H9 (cell line): ENCODE measurements around the gene CYBA. TPM values are rescaled to one million over a fixed set of nuclear protein-coding genes. Genes with fewer than 3 reads are reported as not detected.

Source experiments
- DNase-seq: peaks from one replicate; pipeline ENCODE4 v3.0.0-alpha.2; 2017
- H2AFZ ChIP-seq: one replicate; pipeline ENCODE4 v1.6.1; 2013; ENCODE audit warnings: mild to moderate bottlenecking, low read length, control low read depth, moderate library complexity
- H2AK5ac ChIP-seq: 2 replicates; pipeline ENCODE4 v1.6.1; 2013; ENCODE audit warnings: low read length, control low read depth, mixed read lengths; ENCODE audit not compliant: insufficient read length
- H2BK120ac ChIP-seq: one replicate; pipeline ENCODE4 v1.6.1; 2013; ENCODE audit warnings: low read depth, mild to moderate bottlenecking, low read length, control low read depth, inconsistent platforms; ENCODE audit not compliant: poor library complexity, severe bottlenecking
- H2BK12ac ChIP-seq: 2 replicates; pipeline ENCODE4 v1.6.1; 2013; ENCODE audit warnings: low read length, control low read depth, mixed read lengths, low read depth; ENCODE audit not compliant: insufficient read length
- H2BK15ac ChIP-seq: 2 replicates; pipeline ENCODE4 v1.6.1; 2013; ENCODE audit warnings: low read depth, low read length, control low read depth
- H2BK20ac ChIP-seq: one replicate; pipeline ENCODE4 v1.6.1; 2013; ENCODE audit warnings: low read depth, mild to moderate bottlenecking, low read length, control low read depth, inconsistent platforms; ENCODE audit not compliant: poor library complexity, severe bottlenecking
- H2BK5ac ChIP-seq: 2 replicates; pipeline ENCODE4 v1.6.1; 2013; ENCODE audit warnings: low read length, control low read depth, mixed read lengths; ENCODE audit not compliant: insufficient read length
- H3K14ac ChIP-seq: 2 replicates; pipeline ENCODE4 v1.6.1; 2013; ENCODE audit warnings: low read length, control low read depth; ENCODE audit not compliant: insufficient read depth
- H3K18ac ChIP-seq: 2 replicates; pipeline ENCODE4 v1.6.1; 2013; ENCODE audit warnings: low read depth, mild to moderate bottlenecking, mixed read lengths, low read length, control low read depth; ENCODE audit not compliant: insufficient read length
- H3K23ac ChIP-seq: 2 replicates; pipeline ENCODE4 v1.6.1; 2013; ENCODE audit warnings: low read length, control low read depth, mixed read lengths, low read depth; ENCODE audit not compliant: insufficient read length
- H3K23me2 ChIP-seq: 2 replicates; pipeline ENCODE4 v1.6.1; 2013; ENCODE audit warnings: low read depth, mild to moderate bottlenecking, mixed read lengths, low read length, control low read depth; ENCODE audit not compliant: insufficient read length, poor library complexity, severe bottlenecking
- H3K27ac ChIP-seq: 2 replicates; pipeline ENCODE4 v1.5.1; 2013; ENCODE audit warnings: low read length, control low read depth, mixed read lengths, low read depth; ENCODE audit not compliant: insufficient read length
- H3K27me3 ChIP-seq: 2 replicates; pipeline ENCODE4 v1.6.1; 2013; ENCODE audit warnings: low read length, control low read depth, inconsistent platforms; ENCODE audit not compliant: insufficient read depth
- H3K4ac ChIP-seq: 2 replicates; pipeline ENCODE4 v1.6.1; 2013; ENCODE audit warnings: low read depth, mild to moderate bottlenecking, control low read depth, inconsistent platforms, low read length, moderate library complexity
- H3K4me1 ChIP-seq: 2 replicates; pipeline ENCODE4 v1.6.1; 2013; ENCODE audit warnings: low read length, control low read depth, inconsistent platforms; ENCODE audit not compliant: insufficient read depth
- H3K4me2 ChIP-seq: 2 replicates; pipeline ENCODE4 v1.6.1; 2013; ENCODE audit warnings: low read length, control low read depth, mixed read lengths; ENCODE audit not compliant: insufficient read length, insufficient read depth
- H3K56ac ChIP-seq: 2 replicates; pipeline ENCODE4 v1.6.1; 2013; ENCODE audit warnings: low read depth, mild to moderate bottlenecking, mixed read lengths, low read length, control low read depth; ENCODE audit not compliant: insufficient read length
- H3K79me1 ChIP-seq: 2 replicates; pipeline ENCODE4 v1.6.1; 2013; ENCODE audit warnings: low read depth, mild to moderate bottlenecking, moderate library complexity, low read length, control low read depth, inconsistent platforms; ENCODE audit not compliant: insufficient read depth, poor library complexity, severe bottlenecking
- H3K79me2 ChIP-seq: 2 replicates; pipeline ENCODE4 v1.6.1; 2013; ENCODE audit warnings: low read length, control low read depth, inconsistent platforms; ENCODE audit not compliant: insufficient read depth
- H3K9ac ChIP-seq: 2 replicates; pipeline ENCODE4 v1.6.1; 2013; ENCODE audit warnings: low read length, control low read depth, mixed read lengths; ENCODE audit not compliant: insufficient read length; ENCODE audit errors: extremely low read depth
- H3K9me3 ChIP-seq: one replicate; pipeline ENCODE4 v1.6.1; 2013; ENCODE audit warnings: low read depth, low read length, inconsistent platforms; ENCODE audit not compliant: control insufficient read depth
- H3T11ph ChIP-seq: one replicate; pipeline ENCODE4 v1.6.1; 2013; ENCODE audit warnings: mild to moderate bottlenecking, low read length, control low read depth, inconsistent platforms
- H4K20me1 ChIP-seq: one replicate; pipeline ENCODE4 v1.6.1; 2013; ENCODE audit not compliant: control insufficient read depth, insufficient read length, insufficient read depth
- H4K5ac ChIP-seq: 2 replicates; pipeline ENCODE4 v1.6.1; 2013; ENCODE audit warnings: low read depth, mild to moderate bottlenecking, mixed read lengths, low read length, control low read depth; ENCODE audit not compliant: insufficient read length
- H4K8ac ChIP-seq: replicated peaks from 2 replicates; pipeline ENCODE4 v1.6.1; 2013; ENCODE audit warnings: low read length, control low read depth, mixed read lengths, low read depth; ENCODE audit not compliant: insufficient read length
- H4K91ac ChIP-seq: 2 replicates; pipeline ENCODE4 v1.6.1; 2013; ENCODE audit warnings: low read depth, mild to moderate bottlenecking, moderate library complexity, mixed read lengths, low read length, control low read depth; ENCODE audit not compliant: insufficient read length
- H3K27ac Mint-ChIP-seq, 3 experiments: 2 replicates in 2 of 3; 3 replicates in 1 of 3; pipeline ENCODE4 v1.8.0; 2020 to 2021; ENCODE audit warnings: mixed read lengths in 3 of 3, mild to moderate bottlenecking in 1 of 3, moderate library complexity in 1 of 3
- H3K27me3 Mint-ChIP-seq: 2 replicates; pipeline ENCODE4 v1.8.0; 2021; ENCODE audit warnings: low read depth, mild to moderate bottlenecking, moderate library complexity, mixed read lengths
- H3K36me3 Mint-ChIP-seq, 3 experiments: 2 replicates in 2 of 3; 3 replicates in 1 of 3; pipeline ENCODE4 v1.8.0; 2020 to 2021; ENCODE audit warnings: low read depth in 3 of 3, mixed read lengths in 3 of 3; ENCODE audit not compliant: insufficient read depth in 1 of 3
- H3K4me1 Mint-ChIP-seq, 2 experiments: 2 replicates each; pipeline ENCODE4 v1.8.0; 2020; ENCODE audit warnings: mixed read lengths in 2 of 2
- H3K4me3 Mint-ChIP-seq, 2 experiments: 2 replicates in 1 of 2; 3 replicates in 1 of 2; pipeline ENCODE4 v1.8.0; 2020 to 2021; ENCODE audit warnings: mild to moderate bottlenecking in 2 of 2, mixed read lengths in 2 of 2, moderate library complexity in 1 of 2
- H3K9me3 Mint-ChIP-seq, 2 experiments: 2 replicates in 1 of 2; 3 replicates in 1 of 2; pipeline ENCODE4 v1.8.0; 2020; ENCODE audit warnings: mild to moderate bottlenecking in 2 of 2, mixed read lengths in 2 of 2, moderate library complexity in 1 of 2
- CTCF ChIP-seq: fragments of 200-600 bp; sonication (generic); conservative IDR thresholded peaks from 3 replicates; pipeline ENCODE4 v1.8.0; 2021; ENCODE audit warnings: antibody characterized with exemption, mild to moderate bottlenecking
- WGBS: extraction: QIAGEN DNeasy Blood & Tissue Kit; methylation state at CpG from one replicate; pipeline ENCODE4 v1.1.7; 2013; ENCODE audit warnings: missing lambda C conversion rate, low lambda C conversion rate, mixed read lengths; ENCODE audit not compliant: insufficient read length; ENCODE audit errors: extremely low coverage; 5-methylcytosine and 5-hydroxymethylcytosine counted together
- total RNA-seq: library from RNA; stranded (reverse); gene quantifications from 2 replicates; pipeline ENCODE4 v1.2.1, GENCODE V29; 2021

The CYBA gene
- total RNA-seq, 1 experiment from 2014 or later = 153 TPM

GRCh38 chr16:88687254-88687576 is 36.4 kb upstream of the CYBA start:
- Histone ChIP-seq H3K4me2 (no peak overlapping the region), H4K20me1 (no peaks in the 10 kb centered on the region), H3K23me2 (peaks cover 12% of the 10 kb centered on the region), H3K23ac (no peak overlapping the region), H2BK5ac (no peak overlapping the region), H2BK15ac (no peak overlapping the region), H3K14ac (no peak overlapping the region), H3K18ac (no peak overlapping the region), H4K5ac (no peak overlapping the region), H3K4me1 (no peaks in the 10 kb centered on the region), H3K4ac (no peak overlapping the region), H3T11ph (no peak overlapping the region), H4K8ac (no peak overlapping the region), H2AK5ac (no peak overlapping the region), H2BK12ac (no peak overlapping the region), H2AFZ (no peak overlapping the region), H3K79me1 (no peaks in the 10 kb centered on the region), H3K56ac (no peak overlapping the region), H4K91ac (no peak overlapping the region), H3K79me2 (no peaks in the 10 kb centered on the region), H3K27me3 (no peaks in the 10 kb centered on the region; the same call in 1 of the 2 replicates), H3K9ac (no peak overlapping the region), H2BK120ac (no peak overlapping the region), H3K27ac (no peak overlapping the region), H3K9me3 (no peaks in the 10 kb centered on the region), H2BK20ac (no peak overlapping the region)
- no CpG with 5 or more reads among the region's 10 CpGs for WGBS
- Mint-ChIP-seq H3K36me3 (no peaks in the 10 kb centered on the region), H3K9me3 (no peaks in the 10 kb centered on the region), H3K27ac (no peak overlapping the region), H3K27me3 (peaks cover 39% of the 10 kb centered on the region), H3K4me1 (peaks cover 19 to 26% of the 10 kb centered on the region in 2 experiments), H3K4me3 (peak overlapping the region in 1 of 2 experiments; percentile 71; a peak in 2 of 5 replicates)
- DNase-seq = no peak
- no peak for TF ChIP-seq CTCF
